Left renal cortex interstitium (tissue), 4 donors: ENCODE measurements around the gene CLN5. TPM values are rescaled to one million over a fixed set of nuclear protein-coding genes. Genes with fewer than 3 reads are reported as not detected.
"Not testable (repeated sequence)": the region's sequence is repeated elsewhere in the genome, so short reads cannot be mapped to it uniquely, and the experiment has no call there.

Experiments used
- DNase-seq, 4 donors: peaks; one replicate each; pipeline ENCODE4 v3.0.0-alpha.2; 2013; ENCODE audit warnings: low read depth in 4 of 4, low spot score in 2 of 4, missing footprints in 1 of 4
- polyA plus RNA-seq, 4 donors: library from polyadenylated mRNA; unstranded; fragments of 120-200 nt; gene quantifications; one replicate each; pipeline ENCODE4 v1.2.1, GENCODE V29; 2013; ENCODE audit not compliant: insufficient read length in 4 of 4

The CLN5 gene
- polyA plus RNA-seq, 4 donors = 42.7 to 56.6 (median 49.1) TPM

DNA sequence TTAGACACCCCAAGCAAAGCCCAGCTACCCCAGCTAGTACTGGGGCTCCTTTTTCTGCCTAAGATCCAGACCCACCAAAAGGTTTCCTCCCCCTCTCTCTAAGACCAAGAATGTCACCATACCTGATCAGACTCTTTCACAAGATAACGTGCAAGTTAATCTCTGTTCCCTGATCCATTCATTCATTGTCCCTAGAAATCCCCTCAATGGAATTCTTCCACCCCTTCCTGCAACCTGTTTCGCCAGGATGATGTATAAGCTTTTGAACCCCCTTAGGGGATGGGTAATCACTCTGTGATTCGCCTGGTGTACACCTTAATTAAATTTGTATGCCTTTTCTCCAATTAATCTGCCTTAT, 17.3 kb upstream of the CLN5 start:
- DNase-seq = no peak

DNA sequence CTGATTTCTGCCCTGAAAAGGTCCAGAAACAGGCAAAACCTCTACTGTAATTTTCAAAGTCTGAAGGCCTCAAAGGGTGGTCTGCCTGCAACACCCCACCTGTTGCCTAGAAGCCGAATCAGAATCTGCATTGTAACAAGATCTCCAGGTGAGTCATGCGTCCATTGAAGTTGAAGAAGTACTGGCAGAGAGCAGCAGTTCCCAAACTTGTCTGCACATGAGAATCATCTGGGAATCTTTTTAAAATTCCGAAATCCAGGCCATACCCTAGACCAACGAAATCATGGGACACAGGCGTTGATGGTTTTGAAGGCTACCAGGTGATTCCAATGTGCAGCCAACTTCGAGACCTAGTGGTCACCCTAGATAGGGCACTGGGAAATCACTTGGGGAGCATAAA, 16.0 kb upstream of the CLN5 start:
- no peak for DNase-seq

GRCh38 chr13:76976490-76976889, 15.4 kb upstream of the CLN5 start:
- no peak for DNase-seq

DNA sequence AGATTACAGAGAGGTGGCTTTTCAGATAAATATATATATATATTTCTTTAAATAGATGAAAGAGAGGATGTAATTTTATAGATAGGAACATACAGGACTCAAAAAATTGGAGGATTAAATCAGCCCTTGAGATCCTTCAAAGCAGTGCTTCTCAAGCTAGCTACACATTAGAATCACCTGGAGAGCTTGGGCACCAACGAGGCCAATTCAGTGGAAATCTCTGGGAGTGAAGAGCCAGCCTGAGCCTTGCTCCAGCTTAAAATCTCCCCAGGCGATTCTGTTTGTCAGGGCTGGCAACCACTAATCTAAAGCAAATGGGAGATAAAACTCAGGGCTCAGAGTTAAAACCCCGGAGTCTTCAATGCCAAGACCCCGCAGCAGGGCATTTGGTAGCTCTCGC, 15.0 kb upstream of the CLN5 start:
- DNase-seq = no peak

GRCh38 chr13:76980075-76980718, 11.7 kb upstream of the CLN5 start:
- peak in 2 of 4 donors; percentile 42 to 54 for DNase-seq

DNA sequence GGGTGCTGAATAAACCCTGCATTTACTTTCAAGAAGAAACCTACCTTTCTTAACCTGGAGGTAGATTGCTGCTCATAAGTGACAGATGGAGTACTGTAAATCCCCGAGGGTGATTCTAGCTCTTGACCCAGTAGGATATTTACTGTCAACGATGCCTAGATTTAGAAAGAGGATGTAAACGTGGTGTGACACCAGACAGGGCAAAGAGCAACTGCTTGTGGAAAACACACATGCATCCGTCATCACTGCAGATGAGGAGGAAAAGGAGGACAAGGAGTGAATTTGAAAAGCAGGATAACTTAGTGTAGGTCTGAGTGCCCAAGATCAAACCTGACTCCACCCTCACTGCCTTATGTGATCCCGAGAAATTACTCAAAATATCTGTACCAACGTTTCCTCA, 9.8 kb upstream of the CLN5 start:
- no peak for DNase-seq

GRCh38 chr13:76983676-76984075, 8.2 kb upstream of the CLN5 start:
- DNase-seq = no peak

DNA sequence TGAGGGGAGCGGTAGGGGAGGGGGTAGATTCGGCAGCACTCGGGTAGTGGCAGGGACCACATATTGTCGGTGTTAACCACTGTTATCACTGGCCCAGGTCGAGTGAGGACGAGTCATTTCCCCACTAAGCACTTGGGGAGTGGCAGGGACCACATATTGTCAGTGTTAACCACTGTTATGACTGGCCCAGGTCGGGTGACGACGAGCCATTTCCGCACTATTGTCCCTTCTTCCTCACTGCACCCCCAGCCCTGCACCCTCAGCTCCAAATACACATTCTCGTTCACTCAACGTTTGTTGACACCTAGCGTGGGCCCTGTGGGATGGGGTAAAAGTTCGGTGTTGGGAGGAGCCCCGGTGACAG, 467 bp upstream of the CLN5 start:
- no peak for DNase-seq

DNA sequence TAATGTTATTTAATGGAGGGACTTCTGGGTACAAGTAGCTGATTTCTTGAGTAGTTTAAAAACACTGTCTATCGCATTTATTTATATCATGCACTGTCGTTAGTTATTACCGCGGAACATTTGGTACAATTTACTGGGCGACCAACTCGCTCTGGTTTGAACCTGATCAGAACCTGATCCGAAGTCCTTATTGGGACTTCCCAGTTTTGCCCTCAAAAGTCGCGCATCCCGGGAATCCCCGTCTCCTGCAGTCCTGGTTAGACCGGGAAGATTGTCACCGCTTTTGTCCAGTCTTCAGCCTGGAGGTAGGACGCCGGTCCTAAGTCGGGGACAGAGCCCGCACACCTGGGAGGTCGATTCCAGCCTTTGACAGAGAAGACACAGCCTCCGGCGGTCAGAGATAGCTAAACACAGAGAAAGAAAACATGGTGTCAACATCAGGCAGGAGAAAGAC, 694 bp downstream of the CLN5 start:
- no peak for DNase-seq

GRCh38 chr13:76993021-76993420, 1.1 kb downstream of the CLN5 start:
- no peak for DNase-seq

- DNase-seq = no peak
Measured at GRCh38 chr13:76993473-76993872, 1.6 kb downstream of the CLN5 start.

DNA sequence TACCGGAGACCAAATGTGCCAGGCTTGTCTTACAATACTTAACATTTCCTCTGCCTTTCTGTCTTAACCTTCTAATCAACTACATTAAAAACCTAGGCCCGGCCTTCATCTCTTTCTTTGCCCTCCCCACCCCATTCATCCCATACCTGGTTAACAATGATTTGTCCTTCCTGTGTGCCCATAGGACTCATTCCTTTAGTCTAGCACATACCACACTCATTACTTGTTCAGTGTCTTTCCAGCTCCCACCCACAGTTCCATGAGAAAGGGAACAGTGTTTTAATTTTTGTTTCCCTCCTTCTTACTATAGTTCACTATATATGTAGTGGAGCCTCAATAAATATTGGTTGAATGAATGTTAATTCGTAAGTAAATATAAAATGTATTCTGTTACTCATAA, 2.4 kb downstream of the CLN5 start:
- no peak for DNase-seq

- DNase-seq = no peak
Measured at GRCh38 chr13:77000475-77000874, 8.6 kb downstream of the CLN5 start.

- DNase-seq = no peak
Measured at GRCh38 chr13:77001540-77001939, 9.7 kb downstream of the CLN5 start.

- DNase-seq = no peak
Measured at GRCh38 chr13:77001963-77002587, 10.2 kb downstream of the CLN5 start.

- DNase-seq = no peak
Measured at GRCh38 chr13:77002590-77003190, 10.8 kb downstream of the CLN5 start.

DNA sequence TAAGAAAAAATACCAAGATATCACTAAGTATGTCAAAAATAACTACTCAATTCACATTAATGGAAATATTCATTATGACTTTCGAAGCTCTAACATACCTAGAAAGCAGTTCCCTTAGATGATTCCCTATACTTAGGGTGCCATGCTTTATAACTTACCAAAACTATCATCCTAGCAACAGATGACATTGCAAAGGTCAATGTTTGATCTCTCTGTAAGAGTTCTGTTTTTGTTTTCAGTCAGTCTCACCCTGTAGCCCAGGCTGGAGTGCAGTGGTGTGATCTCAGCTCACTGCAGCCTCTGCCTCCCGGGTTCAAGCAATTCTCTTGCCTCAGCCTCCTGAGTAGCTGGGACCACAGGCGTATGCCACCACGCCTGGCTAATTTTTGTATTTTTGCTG, 16.5 kb downstream of the CLN5 start:
- DNase-seq = not testable (repeated sequence)

DNA sequence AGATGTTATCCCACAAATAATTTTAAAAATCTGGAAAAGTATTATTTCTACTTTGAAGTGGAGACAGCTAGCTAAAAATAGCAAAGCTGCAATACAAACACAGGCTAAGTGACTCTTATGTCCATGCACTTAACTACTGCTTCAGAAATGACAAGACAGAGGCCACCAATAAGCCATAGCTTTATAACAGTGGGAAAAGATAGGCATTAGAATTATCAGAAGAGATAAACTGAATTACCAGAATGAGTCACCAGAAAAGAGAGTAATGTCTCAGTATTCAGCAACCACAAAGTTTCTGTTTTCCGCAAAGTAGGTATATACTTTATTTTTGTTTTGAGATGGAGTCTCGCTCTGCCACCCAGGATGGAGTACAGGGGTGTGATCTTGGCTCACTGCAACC, 17.1 kb downstream of the CLN5 start:
- no peak for DNase-seq

- not testable (repeated sequence) for DNase-seq
Measured at GRCh38 chr13:77009719-77010118, 17.8 kb downstream of the CLN5 start.

GRCh38 chr13:77013853-77014542, 22.1 kb downstream of the CLN5 start:
- no peak for DNase-seq

DNA sequence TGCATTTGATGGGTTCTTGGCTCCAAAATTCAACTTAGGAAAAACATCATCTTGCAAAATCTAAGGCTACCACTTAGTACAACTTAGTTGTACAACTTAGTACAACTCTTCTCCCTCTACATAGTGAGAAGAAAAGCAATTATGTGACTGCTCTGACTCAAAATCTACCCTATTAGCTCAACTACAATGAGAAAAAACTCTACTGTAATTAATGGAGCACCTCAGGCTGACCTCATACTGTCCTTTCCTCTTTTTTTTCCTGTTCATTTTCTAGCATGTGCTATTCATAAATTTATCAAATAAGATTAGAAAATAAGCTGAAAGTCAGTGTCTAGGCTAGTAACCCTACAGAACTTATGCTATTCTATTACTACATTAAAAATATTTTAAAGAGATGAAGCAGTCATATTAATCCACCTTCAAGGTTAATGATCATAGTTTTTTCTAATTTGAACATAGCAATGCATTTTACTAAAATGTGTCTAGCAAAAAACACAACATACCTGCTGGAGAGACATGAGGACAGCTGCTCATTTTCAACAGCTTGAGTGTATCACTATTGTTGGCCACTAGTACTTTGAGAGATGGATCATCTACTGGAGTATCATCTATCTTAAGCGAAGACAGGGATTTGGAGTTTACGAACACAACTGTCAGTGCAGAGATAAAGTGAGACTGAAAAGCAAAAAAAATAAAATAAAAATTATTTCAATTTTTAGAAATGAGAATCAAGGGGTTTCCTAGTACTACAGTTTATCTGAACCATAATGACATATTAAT, 23.2 kb downstream of the CLN5 start:
- no peak for DNase-seq
